GM21529 (cell line): Measurements from ENCODE around the gene CELSR1.
"Not testable (repeated sequence)": the region's sequence is repeated elsewhere in the genome, so short reads cannot be mapped to it uniquely, and the experiment has no call there.

Source experiments
- ATAC-seq: cut with Tn5 transposase; IDR thresholded peaks from one replicate; pipeline ENCODE4 v1.9.1; 2021; ENCODE audit not compliant: unreplicated experiment

The CELSR1 gene

GRCh38 chr22:46406791-46407190 lies 130.6 kb downstream of the CELSR1 start:
- ATAC-seq = no peak

- ATAC-seq = no peak
These were observed 131.1 kb downstream of the CELSR1 start for GRCh38 chr22:46406349-46406748.

GRCh38 chr22:46405901-46406300 lies 131.5 kb downstream of the CELSR1 start:
- no peak for ATAC-seq

- ATAC-seq = not testable (repeated sequence)
These were observed 133.5 kb downstream of the CELSR1 start for GRCh38 chr22:46403880-46404279.

GRCh38 chr22:46402505-46402904 lies 134.9 kb downstream of the CELSR1 start:
- ATAC-seq = no peak

GRCh38 chr22:46401370-46401769 lies 136.1 kb downstream of the CELSR1 start:
- no peak for ATAC-seq

GRCh38 chr22:46399251-46400024 lies 138.0 kb downstream of the CELSR1 start:
- ATAC-seq = no peak

GRCh38 chr22:46397951-46398350 lies 139.5 kb downstream of the CELSR1 start:
- no peak for ATAC-seq

- no peak for ATAC-seq
These were observed 139.9 kb downstream of the CELSR1 start for GRCh38 chr22:46397514-46397913.

GRCh38 chr22:46397049-46397448 lies 140.4 kb downstream of the CELSR1 start:
- ATAC-seq = not testable (repeated sequence)

GRCh38 chr22:46395145-46395544 lies 142.3 kb downstream of the CELSR1 start:
- no peak for ATAC-seq

- ATAC-seq = no peak
These were observed 142.8 kb downstream of the CELSR1 start for GRCh38 chr22:46394622-46395021.

- ATAC-seq = no peak
These were observed 143.5 kb downstream of the CELSR1 start for GRCh38 chr22:46393873-46394272.

- ATAC-seq = no peak
These were observed 145.1 kb downstream of the CELSR1 start for GRCh38 chr22:46392137-46392844.

- ATAC-seq = no peak
These were observed 145.8 kb downstream of the CELSR1 start for GRCh38 chr22:46391486-46392136.

GRCh38 chr22:46390652-46391301 lies 146.6 kb downstream of the CELSR1 start:
- ATAC-seq = no peak

- no peak for ATAC-seq
These were observed 147.2 kb downstream of the CELSR1 start for GRCh38 chr22:46390105-46390651.

GRCh38 chr22:46389081-46389480 lies 148.3 kb downstream of the CELSR1 start:
- no peak for ATAC-seq

- no peak for ATAC-seq
These were observed 148.8 kb downstream of the CELSR1 start for GRCh38 chr22:46388647-46389046.

GRCh38 chr22:46387748-46388147 lies 149.7 kb downstream of the CELSR1 start:
- no peak for ATAC-seq

- no peak for ATAC-seq
These were observed 151.1 kb downstream of the CELSR1 start for GRCh38 chr22:46386312-46386711.
